GM21367 (cell line): ENCODE results near the gene LCP1.

Source experiments
- ATAC-seq: cut with Tn5 transposase; IDR thresholded peaks from one replicate; pipeline ENCODE4 v1.9.1; 2021; ENCODE audit not compliant: unreplicated experiment

Gene LCP1

GRCh38 chr13:46160471-46161066 is 21.4 kb downstream of the LCP1 start:
- ATAC-seq, result peak; percentile 48

- ATAC-seq, result no peak
Observed at GRCh38 chr13:46160065-46160464, 21.9 kb downstream of the LCP1 start.

- ATAC-seq, result no peak
Observed at GRCh38 chr13:46158983-46159382, 23.0 kb downstream of the LCP1 start.

GRCh38 chr13:46158222-46158621 is 23.8 kb downstream of the LCP1 start:
- ATAC-seq, result no peak

- ATAC-seq, result no peak
Observed at GRCh38 chr13:46154136-46154801, 27.7 kb downstream of the LCP1 start.

- ATAC-seq, result no peak
Observed at GRCh38 chr13:46152627-46153328, 29.2 kb downstream of the LCP1 start.

- ATAC-seq, result no peak
Observed at GRCh38 chr13:46150134-46150693, 31.8 kb downstream of the LCP1 start.

- no peak for ATAC-seq
Observed at GRCh38 chr13:46149272-46150133, 32.5 kb downstream of the LCP1 start.

GRCh38 chr13:46146898-46147297 is 35.1 kb downstream of the LCP1 start:
- no peak for ATAC-seq

- no peak for ATAC-seq
Observed at GRCh38 chr13:46145950-46146349, 36.0 kb downstream of the LCP1 start.

- no peak for ATAC-seq
Observed at GRCh38 chr13:46145135-46145534, 36.8 kb downstream of the LCP1 start.

- no peak for ATAC-seq
Observed at GRCh38 chr13:46143184-46143701, 38.7 kb downstream of the LCP1 start.

GRCh38 chr13:46142776-46143175 is 39.2 kb downstream of the LCP1 start:
- no peak for ATAC-seq

- ATAC-seq, result no peak
Observed at GRCh38 chr13:46140044-46140443, 41.9 kb downstream of the LCP1 start.

- ATAC-seq, result no peak
Observed at GRCh38 chr13:46137627-46138317, 44.2 kb downstream of the LCP1 start.

- ATAC-seq, result no peak
Observed at GRCh38 chr13:46136688-46137087, 45.3 kb downstream of the LCP1 start.

GRCh38 chr13:46134961-46135522 is 46.9 kb downstream of the LCP1 start:
- ATAC-seq, result no peak

GRCh38 chr13:46134494-46134893 is 47.5 kb downstream of the LCP1 start:
- no peak for ATAC-seq

GRCh38 chr13:46132109-46132508 is 49.9 kb downstream of the LCP1 start:
- ATAC-seq, result no peak

- no peak for ATAC-seq
Observed at GRCh38 chr13:46131705-46132104, 50.3 kb downstream of the LCP1 start.
